Measurements from ENCODE around the gene DNTT.

The DNTT gene

GRCh38 chr10:96304230-96304629 lies at the start of gene DNTT:
Gene DNTT (plus strand): TSS chr10:96304434. CDS start chr10:96304498, 64 bp downstream.
- no peak for DNase-seq

- DNase-seq, result no peak
Observed at GRCh38 chr10:96254976-96255375, 49.3 kb upstream of the DNTT start.

- no peak for DNase-seq
Observed at GRCh38 chr10:96255549-96256333, 48.5 kb upstream of the DNTT start.

- no peak for DNase-seq
Observed at GRCh38 chr10:96257944-96258343, 46.3 kb upstream of the DNTT start.

GRCh38 chr10:96259150-96259549 lies 45.1 kb upstream of the DNTT start:
- DNase-seq, result no peak

GRCh38 chr10:96260014-96260413 lies 44.2 kb upstream of the DNTT start:
- no peak for DNase-seq

- DNase-seq, result no peak
Observed at GRCh38 chr10:96261132-96261531, 43.1 kb upstream of the DNTT start.

- DNase-seq, result no peak
Observed at GRCh38 chr10:96261930-96262329, 42.3 kb upstream of the DNTT start.

- DNase-seq, result no peak
Observed at GRCh38 chr10:96263176-96263575, 41.1 kb upstream of the DNTT start.

- no peak for DNase-seq
Observed at GRCh38 chr10:96263669-96264068, 40.6 kb upstream of the DNTT start.

- DNase-seq, result no peak
Observed at GRCh38 chr10:96264938-96265337, 39.3 kb upstream of the DNTT start.

- no peak for DNase-seq
Observed at GRCh38 chr10:96266118-96266770, 38.0 kb upstream of the DNTT start.

- DNase-seq, result no peak
Observed at GRCh38 chr10:96267234-96267705, 37.0 kb upstream of the DNTT start.

GRCh38 chr10:96268341-96268909 lies 35.8 kb upstream of the DNTT start:
- DNase-seq, result no peak

- DNase-seq, result no peak
Observed at GRCh38 chr10:96269438-96270300, 34.6 kb upstream of the DNTT start.

- no peak for DNase-seq
Observed at GRCh38 chr10:96270571-96270970, 33.7 kb upstream of the DNTT start.

GRCh38 chr10:96271016-96271815 lies 33.0 kb upstream of the DNTT start, which contains the start of gene BLNK:
Gene BLNK (minus strand): TSS chr10:96271569. CDS start chr10:96271398, 171 bp downstream.
- DNase-seq, result no peak

GRCh38 chr10:96272316-96273280 lies 31.6 kb upstream of the DNTT start:
- DNase-seq, result no peak

- DNase-seq, result no peak
Observed at GRCh38 chr10:96275685-96276418, 28.4 kb upstream of the DNTT start.

- DNase-seq, result no peak
Observed at GRCh38 chr10:96276426-96276825, 27.8 kb upstream of the DNTT start.

Measured in activated T-cell treated with anti-CD3 and anti-CD28 coated beads, Interleukin-2, amount 50 U/mL, for 1 hour (primary cell).